Gastrocnemius medialis (tissue), 4 donors: ENCODE measurements around the gene DBNL.

Source experiments
- CTCF ChIP-seq, 5 experiments: fragments of 450-650 bp in 3 of 5; fragments of 200-600 bp in 2 of 5; sonication (generic) in 2 of 5; IDR thresholded peaks in 4 of 5; conservative IDR thresholded peaks in 1 of 5; 1 replicate in 4 of 5; 2 replicates in 1 of 5; pipeline ENCODE4 v1.5.1; 2016 to 2019; ENCODE audit warnings: antibody characterized with exemption in 5 of 5, mild to moderate bottlenecking in 3 of 5, moderate library complexity in 3 of 5
- POLR2A ChIP-seq, 2 donors: fragments of 450-650 bp; IDR thresholded peaks; one replicate each; pipeline ENCODE4 v1.6.1; 2017; ENCODE audit warnings: antibody characterized with exemption in 2 of 2, mild to moderate bottlenecking in 2 of 2, moderate library complexity in 2 of 2

GRCh38 chr7:44072364-44073231 lies 28.1 kb downstream of the DBNL start:
- no peak for TF ChIP-seq POLR2A (IDR thresholded peaks at IDR 0.05)
- peak; percentile 37 to 69 (median 58) for TF ChIP-seq CTCF (IDR thresholded peaks at IDR 0.05 in 4 of 5, conservative IDR thresholded peaks at IDR 0.05 in 1 of 5)
